H1 (cell line): ENCODE results near the gene SLC25A52. TPM values are rescaled to one million over a fixed set of nuclear protein-coding genes. Genes with fewer than 3 reads are reported as not detected.
A peak's percentile ranks its signal among the peaks of the same experiment; 100 is the strongest.

Experiments used
- CTCF ChIA-PET: fragments of 300-600 bp; sonication (Branson Sonifier 250); formaldehyde crosslinking; loops from one replicate; lab custom pipeline; 2021; ENCODE audit not compliant: partially characterized antibody; lab: Charles Lee
- POLR2A ChIA-PET: fragments of 300-600 bp; sonication (Branson Sonifier 250); formaldehyde crosslinking; loops from one replicate; lab custom pipeline; 2021; ENCODE audit warnings: inconsistent platforms; ENCODE audit not compliant: partially characterized antibody; lab: Charles Lee
- DNase-seq, 2 experiments: peaks; one replicate each; pipeline versions ENCODE4 v3.0.0 to v3.0.0-alpha.2; 2010 to 2022; ENCODE audit warnings: low spot score in 2 of 2, low read depth in 1 of 2, mixed read lengths in 1 of 2
- FAIRE-seq: peaks from 2 replicates; lab custom pipeline; 2011; peaks lifted over from hg19 to GRCh38; lab: Jason Lieb, UNC
- H2AFZ ChIP-seq: 2 replicates; pipeline ENCODE4 v1.8.1; 2012; ENCODE audit warnings: low read length, inconsistent platforms
- H2AK5ac ChIP-seq: 2 replicates; pipeline ENCODE4 v1.6.1; 2013; ENCODE audit warnings: low read depth, low read length
- H2BK120ac ChIP-seq: replicated peaks from 2 replicates; pipeline ENCODE3; 2013; ENCODE audit warnings: low read depth, low read length, inconsistent platforms
- H2BK12ac ChIP-seq: 2 replicates; pipeline ENCODE4 v1.6.1; 2013; ENCODE audit warnings: low read depth, low read length
- H2BK15ac ChIP-seq: 2 replicates; pipeline ENCODE4 v1.6.1; 2013; ENCODE audit warnings: low read length
- H2BK20ac ChIP-seq: 2 replicates; pipeline ENCODE4 v1.6.1; 2013; ENCODE audit warnings: low read length
- H2BK5ac ChIP-seq: 2 replicates; pipeline ENCODE4 v1.6.1; 2013; ENCODE audit warnings: low read depth, low read length
- H3K14ac ChIP-seq: 2 replicates; pipeline ENCODE4 v1.6.1; 2013; ENCODE audit warnings: inconsistent platforms; ENCODE audit not compliant: insufficient read length
- H3K18ac ChIP-seq: 2 replicates; pipeline ENCODE4 v1.6.1; 2013; ENCODE audit warnings: low read length; ENCODE audit errors: extremely low read depth
- H3K23ac ChIP-seq: 2 replicates; pipeline ENCODE4 v1.6.1; 2013; ENCODE audit warnings: inconsistent platforms; ENCODE audit not compliant: insufficient read length
- H3K23me2 ChIP-seq: 2 replicates; pipeline ENCODE4 v1.6.1; 2013; ENCODE audit warnings: low read depth, low read length
- H3K27ac ChIP-seq: 2 replicates; pipeline ENCODE4 v1.6.1; 2011; ENCODE audit warnings: low read depth, low read length, inconsistent platforms
- H3K27me3 ChIP-seq, 4 experiments: replicated peaks in 1 of 4; 1 replicate in 1 of 4; 2 replicates in 3 of 4; pipeline versions ENCODE4 v1.6.1 to v1.8.1; 2011 to 2013; ENCODE audit warnings: low read length in 3 of 4, mild to moderate bottlenecking in 3 of 4, inconsistent platforms in 2 of 4, mixed read lengths in 2 of 4, moderate library complexity in 1 of 4; ENCODE audit not compliant: control insufficient read depth in 3 of 4, insufficient read depth in 3 of 4; ENCODE audit errors: extremely low read depth in 1 of 4
- H3K36me3 ChIP-seq, 4 experiments: 2 replicates each; pipeline versions ENCODE4 v1.6.1 to v1.8.1; 2011 to 2013; ENCODE audit warnings: mild to moderate bottlenecking in 4 of 4, low read length in 3 of 4, moderate library complexity in 2 of 4, control low read depth in 1 of 4, inconsistent platforms in 1 of 4; ENCODE audit not compliant: insufficient read depth in 4 of 4, control insufficient read depth in 2 of 4
- H3K4ac ChIP-seq: replicated peaks from 2 replicates; pipeline ENCODE3; 2013; ENCODE audit warnings: low read length, low read depth, mixed read lengths, inconsistent platforms; ENCODE audit not compliant: insufficient read length
- H3K4me1 ChIP-seq, 4 experiments: replicated peaks in 1 of 4; 1 replicate in 1 of 4; 2 replicates in 3 of 4; pipeline versions ENCODE4 v1.6.1 to v1.8.1; 2011 to 2013; ENCODE audit warnings: low read length in 3 of 4, inconsistent platforms in 2 of 4, mixed read lengths in 1 of 4; ENCODE audit not compliant: insufficient read depth in 4 of 4, control insufficient read depth in 3 of 4
- H3K4me2 ChIP-seq, 2 experiments: 2 replicates each; pipeline versions ENCODE4 v1.6.1 to v1.8.1; 2011 to 2013; ENCODE audit warnings: low read depth in 2 of 2, low read length in 2 of 2, control low read depth in 1 of 2, inconsistent platforms in 1 of 2, mild to moderate bottlenecking in 1 of 2; ENCODE audit not compliant: insufficient read depth in 1 of 2
- H3K4me3 ChIP-seq, 4 experiments: fragments of 200-600, 300-600 bp in 1 of 4; sonication (generic), shearing (Covaris generic), sonication (Bioruptor Twin) in 1 of 4; 2 replicates each; pipeline versions ENCODE4 v1.5.1 to v1.8.1; 2011 to 2016; ENCODE audit warnings: low read length in 4 of 4, low read depth in 3 of 4, control low read depth in 2 of 4, inconsistent platforms in 2 of 4, mild to moderate bottlenecking in 2 of 4, mixed read lengths in 1 of 4, moderate library complexity in 1 of 4; ENCODE audit not compliant: insufficient read depth in 2 of 4; ENCODE audit errors: extremely low read depth in 1 of 4
- H3K56ac ChIP-seq: replicated peaks from 2 replicates; pipeline ENCODE3; 2013; ENCODE audit warnings: low read depth, mild to moderate bottlenecking, mixed read lengths, low read length, inconsistent platforms; ENCODE audit not compliant: insufficient read length
- H3K79me1 ChIP-seq: 2 replicates; pipeline ENCODE4 v1.6.1; 2013; ENCODE audit warnings: low read depth, low read length, control low read depth
- H3K79me2 ChIP-seq, 2 experiments: 2 replicates each; pipeline versions ENCODE4 v1.6.1 to v1.8.1; 2012 to 2013; ENCODE audit warnings: low read length in 2 of 2, mild to moderate bottlenecking in 2 of 2, inconsistent platforms in 1 of 2; ENCODE audit not compliant: insufficient read depth in 2 of 2, control insufficient read depth in 1 of 2
- H3K9ac ChIP-seq, 4 experiments: replicated peaks in 1 of 4; 1 replicate in 1 of 4; 2 replicates in 3 of 4; pipeline versions ENCODE4 v1.6.1 to v1.8.1; 2011 to 2013; ENCODE audit warnings: low read depth in 3 of 4, low read length in 3 of 4, control low read depth in 2 of 4, mild to moderate bottlenecking in 2 of 4, moderate library complexity in 2 of 4, inconsistent platforms in 1 of 4; ENCODE audit errors: extremely low read depth in 1 of 4
- H3K9me3 ChIP-seq, 2 experiments: 2 replicates each; pipeline versions ENCODE4 v1.6.1 to v1.8.1; 2012 to 2013; ENCODE audit warnings: mild to moderate bottlenecking in 2 of 2, moderate library complexity in 2 of 2, control low read depth in 1 of 2, inconsistent platforms in 1 of 2, low read depth in 1 of 2, low read length in 1 of 2, mixed read lengths in 1 of 2; ENCODE audit not compliant: insufficient read depth in 2 of 2
- H4K20me1 ChIP-seq, 2 experiments: replicated peaks in 1 of 2; 2 replicates each; pipeline versions ENCODE3 to v1.8.1; 2011 to 2013; ENCODE audit warnings: inconsistent platforms in 2 of 2, low read length in 2 of 2, mild to moderate bottlenecking in 1 of 2; ENCODE audit not compliant: insufficient read depth in 2 of 2, control insufficient read depth in 1 of 2
- H4K5ac ChIP-seq: 2 replicates; pipeline ENCODE4 v1.6.1; 2013; ENCODE audit warnings: low read length, low read depth, mixed read lengths, inconsistent platforms; ENCODE audit not compliant: insufficient read length
- H4K8ac ChIP-seq: 2 replicates; pipeline ENCODE4 v1.8.0; 2013; ENCODE audit warnings: mild to moderate bottlenecking, moderate library complexity, low read length, inconsistent platforms; ENCODE audit not compliant: insufficient read depth; ENCODE audit errors: extremely low read depth
- H4K91ac ChIP-seq: replicated peaks from 2 replicates; pipeline ENCODE3; 2013; ENCODE audit warnings: low read length, mixed read lengths, inconsistent platforms; ENCODE audit not compliant: insufficient read length
- CTCF ChIP-seq, 3 experiments: IDR thresholded peaks; 1 replicate in 2 of 3; 2 replicates in 1 of 3; pipeline versions ENCODE4 v1.5.1 to v1.6.1; 2011; ENCODE audit warnings: low read length in 3 of 3, mild to moderate bottlenecking in 3 of 3, inconsistent platforms in 2 of 3, low read depth in 1 of 3, moderate library complexity in 1 of 3; ENCODE audit not compliant: insufficient read depth in 1 of 3; ENCODE audit errors: control extremely low read depth in 1 of 3
- RAD21 ChIP-seq, 2 experiments: IDR thresholded peaks in 1 of 2; conservative IDR thresholded peaks in 1 of 2; 2 replicates each; pipeline ENCODE4 v1.6.1; 2011; ENCODE audit warnings: low read depth in 2 of 2, low read length in 2 of 2, improper control_type of control experiment in 1 of 2, inconsistent platforms in 1 of 2, mild to moderate bottlenecking in 1 of 2, moderate library complexity in 1 of 2
- RFX5 ChIP-seq: IDR thresholded peaks from 2 replicates; pipeline ENCODE4 v1.6.1; 2011; ENCODE audit warnings: low read depth, low read length, improper control_type of control experiment, borderline replicate concordance
- WGBS, 2 experiments: shearing (Covaris generic) in 1 of 2; methylation state at CpG; one replicate each; pipeline versions ENCODE4 v1.1.6 to v1.1.7; 2013 to 2015; ENCODE audit warnings: low lambda C conversion rate in 2 of 2, mixed read lengths in 2 of 2, inconsistent platforms in 1 of 2, low coverage in 1 of 2, missing lambda C conversion rate in 1 of 2; ENCODE audit not compliant: insufficient replicate concordance in 2 of 2, insufficient coverage in 1 of 2, insufficient read length in 1 of 2; ENCODE audit errors: extremely low coverage in 1 of 2, missing lambda C conversion rate in 1 of 2; 5-methylcytosine and 5-hydroxymethylcytosine counted together
- polyA plus RNA-seq, 7 experiments: library from polyadenylated mRNA; depleted of rRNA in 3 of 7; stranded (reverse) in 5 of 7; unstranded in 2 of 7; fragments of >200 nt in 5 of 7; fragments of 200-250 nt in 2 of 7; gene quantifications; 1 replicate in 5 of 7; 2 replicates in 1 of 7; 4 replicates in 1 of 7; pipeline versions ENCODE4 v1.2.1 to v1.2.3, GENCODE V29; 2011 to 2013; ENCODE audit warnings: missing spikeins in 2 of 7, mixed read lengths in 2 of 7
- total RNA-seq: library from RNA; stranded (reverse); fragmentation: NEBNext Ultra II Directional; extraction: Animal tissue kit (Norgen Biotek cat#: 25700); gene quantifications from 2 replicates; pipeline ENCODE4 v1.2.1, GENCODE V29; 2021

Gene SLC25A52
- total and polyA plus RNA-seq, 2 of the 8 experiments (the other 6 are each of a cell fraction or from before 2014, with no cell fraction given): not detected

GRCh38 chr18:31722369-31722957 lies 38.2 kb downstream of the SLC25A52 start:
- Histone ChIP-seq H2AK5ac (no peak overlapping the region), H2BK5ac (no peak overlapping the region), H3K4me1 (no peaks in the 10 kb centered on the region), H3K14ac (no peak overlapping the region), H3K79me2 (no peaks in the 10 kb centered on the region), H3K9me3 (no peaks in the 10 kb centered on the region), H3K4me2 (no peak overlapping the region), H4K91ac (no peak overlapping the region), H4K5ac (no peak overlapping the region), H3K9ac (no peak overlapping the region), H3K4ac (no peak overlapping the region), H3K56ac (no peak overlapping the region), H3K27ac (no peak overlapping the region), H2BK15ac (no peak overlapping the region), H2BK12ac (peak overlapping the region; percentile 70; the same call in 1 of the 2 replicates), H3K79me1 (no peaks in the 10 kb centered on the region), H2BK20ac (no peak overlapping the region), H3K23ac (no peak overlapping the region), H4K20me1 (no peaks in the 10 kb centered on the region), H3K4me3 (no peak overlapping the region), H3K27me3 (no peaks in the 10 kb centered on the region), H3K36me3 (no peaks in the 10 kb centered on the region), H2BK120ac (no peak overlapping the region), H4K8ac (no peak overlapping the region), H3K18ac (no peak overlapping the region), H2AFZ (no peak overlapping the region; the same call in 1 of the 2 replicates), H3K23me2 (no peaks in the 10 kb centered on the region)
- peak; percentile 99 for FAIRE-seq
- DNase-seq: peak; percentile 60 to 95
- CTCF ChIA-PET: interaction anchor here (0.6 to 7.7 kb wide), 64 partner anchors 8 to 623 kb away, joined by 3 to 88 read pairs (median 4); no protein-coding TSS in a partner anchor
- 38% methylated on average over 7 of the region's 7 CpGs; no CpG with 5 or more reads in 1 of the 2 experiments for WGBS, 2 experiments
- TF ChIP-seq RAD21 (IDR thresholded peaks at IDR 0.05 in 1 of 2, conservative IDR thresholded peaks at IDR 0.05 in 1 of 2; ENCODE audit: low read depth in 2 of 2, low read length in 2 of 2): peak; percentile 77 to 86
- TF ChIP-seq CTCF (IDR thresholded peaks at IDR 0.05; ENCODE audit: control extremely low read depth in 1 of 3, insufficient read depth in 1 of 3, low read depth in 1 of 3, low read length in 3 of 3): peak; percentile 67 to 92 (median 84)
- no peak for TF ChIP-seq RFX5
- POLR2A ChIA-PET: interaction anchor here (1.2 kb wide), 1 partner anchor 168 kb away, joined by 3 read pairs; no protein-coding TSS in a partner anchor
